ELF-1 (cell line): Measurements from ENCODE around the gene TNFRSF21.
"Not testable (repeated sequence)": the region's sequence is repeated elsewhere in the genome, so short reads cannot be mapped to it uniquely, and the experiment has no call there.

Source experiments
- DNase-seq: peaks from one replicate; pipeline ENCODE4 v3.0.0-alpha.2; 2016; ENCODE audit warnings: low read depth, low spot score

The TNFRSF21 gene

DNA sequence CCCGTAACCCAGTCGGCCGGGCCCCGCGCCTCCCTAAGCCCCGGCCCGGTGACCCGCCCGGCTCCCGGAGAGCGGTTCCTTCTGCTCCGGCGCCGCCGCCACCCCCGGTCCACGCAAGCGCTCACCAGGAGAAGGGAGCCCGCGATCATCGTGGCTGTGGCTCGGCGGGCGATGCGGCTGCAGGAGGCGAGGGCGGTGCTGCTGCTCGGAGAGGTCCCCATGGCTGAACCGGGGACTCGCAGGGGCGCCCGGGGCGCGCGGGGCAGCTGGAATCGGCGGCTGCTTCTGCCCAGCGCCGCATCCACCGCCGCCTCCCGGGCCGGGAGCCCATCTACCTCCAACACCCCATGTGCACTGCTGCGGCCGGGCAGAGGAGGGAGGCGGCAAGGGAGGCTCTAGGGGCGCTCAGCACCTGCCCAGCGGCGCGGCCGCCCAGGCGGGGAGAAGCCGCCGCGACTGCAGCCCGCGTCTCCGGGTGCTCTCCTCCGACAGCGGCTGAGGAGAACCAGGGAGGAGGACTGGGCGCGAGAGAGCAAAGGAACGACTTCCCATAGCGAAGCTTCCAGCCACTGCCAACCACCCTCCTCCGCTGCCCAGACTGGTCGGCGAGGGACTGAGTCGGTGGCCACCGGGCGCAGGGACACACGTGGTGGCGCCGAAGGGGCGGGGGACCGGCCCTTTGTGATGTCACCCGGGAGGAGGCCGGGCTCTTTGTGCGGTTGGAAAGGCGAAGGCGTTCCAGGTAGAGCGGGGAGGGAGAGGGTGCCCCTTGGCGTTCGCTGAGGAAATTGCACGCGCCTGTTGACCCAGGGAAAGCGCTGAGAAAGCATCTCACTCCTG, at the start of gene TNFRSF21:
Gene TNFRSF21 (minus strand): TSS at position 615 of the 840 bp plus-strand sequence. CDS start 394 bp downstream, at position 221.
- peak; percentile 97 for DNase-seq

DNA sequence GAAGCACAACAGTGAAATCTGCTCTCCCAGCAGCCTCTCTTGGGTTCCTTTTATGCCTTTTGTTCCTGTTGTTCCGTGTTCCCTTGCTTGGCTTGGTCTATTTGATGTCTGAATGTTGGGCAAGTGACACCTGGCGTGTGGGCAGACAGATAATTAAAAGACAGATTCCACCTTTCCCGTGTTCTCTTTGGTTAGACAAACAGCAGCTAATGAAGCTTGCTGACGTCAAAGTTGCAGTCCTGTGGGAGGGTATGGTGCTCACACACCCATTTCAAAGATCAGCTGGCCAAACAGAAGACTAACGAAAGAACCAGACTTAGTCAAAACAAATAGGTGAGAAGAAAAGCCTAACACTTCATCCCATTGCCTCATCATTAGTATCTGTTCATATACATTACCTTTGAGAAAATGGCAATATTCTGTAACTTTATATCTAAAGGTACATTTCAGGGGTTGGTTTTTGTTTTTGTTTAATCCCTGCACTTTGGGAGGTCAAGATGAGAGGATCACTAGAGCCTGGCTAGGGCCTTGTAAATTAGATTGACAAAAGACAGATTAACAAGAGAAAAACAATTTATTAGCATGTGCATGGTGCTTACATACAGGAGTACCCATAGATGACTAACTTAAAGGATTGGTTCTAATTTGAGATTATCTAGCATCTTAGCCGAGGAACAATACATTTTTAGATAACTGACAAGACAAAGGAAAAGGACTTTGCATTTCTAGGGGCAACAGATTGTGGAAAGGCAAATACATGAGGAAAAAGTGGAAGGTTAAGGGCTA, 48.9 kb upstream of the TNFRSF21 start:
- no peak for DNase-seq

DNA sequence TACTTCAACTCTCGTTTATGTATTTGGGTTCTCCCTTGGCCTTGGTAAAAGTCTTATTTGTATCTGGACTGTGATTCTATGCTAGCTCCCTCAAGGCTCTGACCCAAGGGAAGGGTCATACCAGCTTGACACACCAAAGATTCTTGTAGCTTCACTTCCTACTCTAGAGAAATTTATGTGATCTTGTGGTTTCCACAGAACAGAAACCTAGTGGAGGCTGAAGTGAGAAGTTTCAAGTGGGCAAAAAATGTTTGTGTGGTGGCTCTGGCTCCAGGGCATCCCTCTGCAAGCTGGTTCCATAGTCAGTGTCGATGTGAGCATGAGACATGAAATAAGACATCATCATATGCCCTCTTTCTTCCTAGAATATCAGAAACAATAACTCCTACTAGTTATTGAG, 48.1 kb upstream of the TNFRSF21 start:
- no peak for DNase-seq

- no peak for DNase-seq
Observed at GRCh38 chr6:47355496-47355895, 45.8 kb upstream of the TNFRSF21 start.

DNA sequence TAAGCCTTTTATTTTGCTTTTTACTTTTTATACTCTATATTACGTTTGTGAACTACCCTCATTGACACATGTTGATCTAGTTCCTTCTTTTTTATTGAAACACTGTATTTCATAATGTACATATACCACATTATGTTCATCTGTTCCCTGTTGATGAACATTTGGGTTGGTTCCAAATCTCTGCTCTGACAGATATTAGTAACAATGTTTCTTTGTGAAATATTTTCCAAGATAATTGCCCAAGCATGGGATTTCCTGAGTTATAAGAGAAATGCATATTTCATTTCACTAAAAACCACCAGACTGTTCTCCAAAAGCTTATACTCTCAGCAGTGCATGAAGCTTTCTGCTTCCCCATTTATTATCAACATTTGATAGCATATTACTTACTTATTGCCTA, 44.2 kb upstream of the TNFRSF21 start:
- DNase-seq, result no peak

DNA sequence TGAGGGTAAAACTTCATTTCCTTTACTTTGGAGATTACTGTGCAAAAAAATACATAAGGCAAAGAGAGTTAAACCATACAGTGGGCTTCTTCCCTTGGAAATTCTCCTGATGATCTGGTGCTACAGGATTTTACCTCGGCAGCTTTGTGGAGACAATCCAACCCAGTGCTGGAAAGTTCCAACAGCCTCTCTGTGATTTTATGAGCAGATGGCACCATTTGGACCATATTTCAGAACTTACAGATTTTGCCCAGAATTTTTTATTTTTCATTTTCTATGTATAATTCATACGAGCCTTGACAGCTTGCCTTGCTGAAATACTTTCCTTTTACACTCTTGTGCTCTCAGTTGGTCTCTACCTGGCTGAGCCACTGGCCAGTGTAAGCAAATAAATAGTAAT, 43.3 kb upstream of the TNFRSF21 start:
- DNase-seq, result no peak

DNA sequence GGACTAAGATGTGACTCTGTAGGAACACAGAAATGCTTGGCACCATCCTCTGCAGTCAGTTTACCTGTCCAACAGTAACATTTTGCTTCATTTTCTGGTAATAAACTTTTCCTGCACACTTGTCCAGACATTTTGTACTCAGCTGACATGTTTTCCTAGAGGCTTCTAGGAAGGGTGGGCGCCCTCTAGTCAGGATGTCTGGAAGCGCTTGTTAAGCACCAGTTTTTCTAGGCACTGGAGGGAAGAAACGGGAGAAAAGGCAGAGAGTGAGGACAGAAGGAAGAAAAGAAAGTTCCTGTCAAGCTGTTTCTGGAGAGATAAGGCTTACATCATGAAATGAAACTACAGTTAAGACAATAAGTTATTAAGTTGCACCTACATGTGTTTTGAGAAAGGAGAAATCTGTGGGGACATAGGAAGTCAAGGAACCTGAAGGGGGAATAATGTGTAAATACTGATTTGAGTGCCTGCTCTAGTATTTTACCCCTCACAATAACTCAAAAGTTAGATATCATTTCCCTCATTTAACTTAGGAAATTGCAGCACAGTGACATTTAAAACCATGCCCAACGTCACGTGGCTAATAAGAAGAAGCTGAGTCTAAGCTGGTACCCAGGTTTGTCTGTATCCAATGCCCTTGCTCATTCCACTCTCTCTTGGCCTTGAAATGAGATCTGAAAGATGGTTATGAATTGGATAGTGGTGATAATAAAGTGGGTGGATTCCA, 42.7 kb upstream of the TNFRSF21 start:
- DNase-seq, result no peak

DNA sequence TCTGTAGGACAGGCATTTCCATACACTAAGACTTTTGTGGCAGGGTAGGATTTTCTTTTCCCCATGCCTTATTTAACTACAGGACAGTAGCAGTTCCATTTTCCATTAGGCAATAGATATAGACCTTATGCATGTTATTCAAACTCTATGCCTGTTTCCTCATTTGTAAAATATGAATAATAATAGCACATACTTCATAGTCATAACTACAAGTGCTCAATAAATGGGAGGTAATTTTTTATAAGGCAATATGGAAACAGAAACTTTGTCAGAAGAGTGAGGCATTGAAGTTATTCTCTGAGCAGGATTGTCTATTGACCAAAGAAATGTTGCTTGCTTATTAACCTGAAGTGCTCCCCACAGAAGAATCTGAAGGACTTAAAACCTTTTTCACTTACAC, 41.9 kb upstream of the TNFRSF21 start:
- no peak for DNase-seq

GRCh38 chr6:47349931-47350330, 40.2 kb upstream of the TNFRSF21 start:
- no peak for DNase-seq

GRCh38 chr6:47348316-47348863, 38.7 kb upstream of the TNFRSF21 start:
- no peak for DNase-seq

DNA sequence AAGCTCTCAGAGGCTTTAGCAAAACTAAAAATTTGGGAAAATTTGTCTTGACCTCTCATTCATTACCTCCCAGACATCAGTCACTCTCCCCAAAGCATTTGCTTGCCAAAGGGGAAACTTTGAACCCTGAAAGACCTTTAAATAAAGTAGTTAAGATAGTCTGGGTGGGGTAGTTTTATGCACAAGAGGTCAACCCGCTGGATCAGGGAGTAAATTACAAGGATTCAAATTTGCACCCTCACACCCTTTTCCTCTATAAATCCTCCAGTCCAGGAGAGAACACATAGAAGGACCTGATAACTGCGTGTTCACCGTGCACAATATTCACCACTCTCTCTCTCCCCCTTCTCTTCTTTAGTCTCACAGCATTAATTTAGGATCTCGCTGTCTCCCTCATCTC, 36.1 kb upstream of the TNFRSF21 start:
- DNase-seq, result no peak

GRCh38 chr6:47344022-47344421, 34.3 kb upstream of the TNFRSF21 start:
- DNase-seq, result no peak

DNA sequence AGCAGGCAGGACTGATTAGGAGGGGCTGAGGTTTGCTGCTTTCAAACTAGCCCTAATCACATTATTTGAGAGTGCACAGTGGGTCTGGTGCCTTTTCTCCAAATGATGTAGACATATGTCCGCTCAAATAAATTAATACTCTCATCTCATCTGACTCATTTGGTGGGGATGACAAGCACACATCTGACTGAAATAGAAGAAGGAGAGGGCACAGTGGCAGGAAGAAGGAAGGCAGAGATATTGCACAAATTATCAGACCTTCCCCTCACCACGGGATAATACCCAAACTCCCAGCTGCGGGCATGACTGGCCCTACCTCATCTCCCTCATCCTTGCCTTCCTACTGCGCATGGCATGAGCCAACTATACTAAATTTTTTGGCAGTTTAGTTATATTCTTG, 33.9 kb upstream of the TNFRSF21 start:
- DNase-seq, result no peak

- DNase-seq, result no peak
Observed at GRCh38 chr6:47342824-47343223, 33.1 kb upstream of the TNFRSF21 start.

DNA sequence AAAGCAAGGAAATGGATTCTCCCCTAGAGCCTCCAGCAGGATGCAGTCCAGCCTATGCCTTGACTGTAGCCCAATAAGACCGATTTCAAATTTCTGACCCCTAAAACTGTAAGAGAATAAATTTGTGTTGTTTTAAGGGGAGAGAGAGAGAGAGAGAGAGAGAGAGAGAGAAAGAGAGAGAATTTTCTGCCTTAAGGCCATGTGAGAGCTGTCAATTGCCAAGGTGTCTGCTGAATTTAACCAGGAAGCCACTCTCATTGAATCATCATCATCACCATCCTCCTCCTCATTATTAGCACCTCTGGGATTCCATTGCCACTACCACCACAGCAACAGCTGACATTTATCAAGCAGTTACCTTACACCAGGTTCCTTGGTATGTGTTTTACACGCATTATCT, 27.8 kb upstream of the TNFRSF21 start:
- no peak for DNase-seq

GRCh38 chr6:47336334-47336733, 26.6 kb upstream of the TNFRSF21 start:
- DNase-seq, result no peak

DNA sequence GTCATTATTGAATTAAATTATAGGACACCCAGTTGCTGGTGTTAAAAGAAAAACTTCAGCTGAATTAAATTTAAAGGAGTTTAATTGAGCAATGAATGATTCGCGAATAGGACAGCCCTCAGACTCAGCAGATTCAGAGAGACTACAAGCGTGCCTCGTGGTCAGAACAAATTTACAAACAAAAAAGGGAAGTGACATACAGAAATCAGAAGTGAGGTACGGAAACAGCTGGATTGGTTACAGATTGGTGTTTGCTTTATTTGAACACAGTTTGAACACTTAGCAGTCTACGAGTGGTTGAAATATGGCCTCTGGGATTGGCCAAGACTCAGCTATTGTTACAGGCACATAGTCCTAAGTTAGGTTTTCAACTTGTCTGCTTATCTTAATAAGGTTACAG, 25.8 kb upstream of the TNFRSF21 start:
- DNase-seq, result no peak

DNA sequence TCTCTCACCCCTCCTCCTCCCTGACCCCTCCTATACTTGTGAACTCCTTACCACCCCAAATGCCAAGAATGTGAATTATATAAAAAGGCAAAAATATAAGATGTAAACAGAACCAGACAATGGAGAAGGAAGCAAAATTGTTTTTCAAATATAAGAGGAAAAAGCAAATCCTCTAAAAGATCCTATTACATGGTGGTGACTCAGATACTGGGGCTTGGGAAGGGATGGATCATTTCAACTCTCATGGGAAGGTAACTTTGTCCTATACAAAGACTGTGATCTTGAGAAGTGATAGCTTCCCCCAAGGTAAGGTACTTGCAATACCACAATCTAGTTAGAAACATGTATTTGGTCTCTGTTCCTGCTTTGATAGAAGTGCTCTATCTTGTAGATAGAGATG, 24.6 kb upstream of the TNFRSF21 start:
- no peak for DNase-seq

DNA sequence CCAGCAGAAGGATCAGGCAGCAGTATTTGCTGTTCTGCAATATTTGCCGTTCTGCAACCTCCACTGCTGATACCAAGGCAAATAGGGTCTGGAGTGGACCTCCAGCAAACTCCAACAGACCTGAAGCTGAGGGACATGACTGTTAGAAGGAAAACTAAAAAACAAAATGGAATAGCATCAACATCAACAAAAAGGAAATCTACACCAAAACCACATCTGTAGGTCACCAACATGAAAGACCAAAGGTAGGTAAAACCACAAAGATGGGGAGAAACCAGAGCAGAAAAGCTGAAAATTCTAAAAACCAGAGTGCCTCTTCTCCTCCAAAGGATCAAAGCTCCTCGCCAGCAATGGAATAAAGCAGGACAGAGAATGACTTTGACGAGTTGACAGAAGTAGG, 18.9 kb upstream of the TNFRSF21 start:
- not testable (repeated sequence) for DNase-seq

GRCh38 chr6:47328139-47328538, 18.4 kb upstream of the TNFRSF21 start:
- DNase-seq, result not testable (repeated sequence)

DNA sequence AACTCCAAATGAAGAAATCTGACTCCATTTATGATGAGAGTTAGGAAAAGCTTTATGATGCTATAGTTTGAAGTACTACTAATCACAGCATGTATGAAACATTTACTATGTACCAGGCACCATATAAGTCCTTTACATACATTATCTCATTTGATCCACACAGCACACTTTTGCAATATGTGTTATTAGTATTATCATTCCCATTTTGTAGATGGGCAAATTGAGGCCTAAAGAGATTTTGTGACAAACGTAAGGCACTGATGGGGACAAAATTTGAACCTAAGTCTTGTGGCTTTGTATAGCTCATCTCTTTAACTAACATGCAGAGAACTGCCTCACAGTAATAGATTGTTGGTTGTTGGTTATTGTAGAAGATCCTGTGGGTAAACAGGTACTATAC, 14.2 kb upstream of the TNFRSF21 start:
- no peak for DNase-seq

GRCh38 chr6:47323321-47323720, 13.6 kb upstream of the TNFRSF21 start:
- no peak for DNase-seq
